PC-9 (cell line): ENCODE measurements around the gene PIPOX. TPM values are rescaled to one million over a fixed set of nuclear protein-coding genes. Genes with fewer than 3 reads are reported as not detected.

Experiments
- BruUV-seq: library from RNA; stranded (reverse); fragments of 400-500 nt; replicated peaks from 2 replicates; lab custom pipeline; 2021; lab: Mats Ljungman, UMichigan
- CTCF ChIA-PET: fragments of 300-600 bp; sonication (Branson Sonifier 250); formaldehyde crosslinking; loops from one replicate; lab custom pipeline; 2022; ENCODE audit warnings: antibody characterized with exemption; lab: Charles Lee
- POLR2A ChIA-PET: fragments of 300-600 bp; sonication (Branson Sonifier 250); formaldehyde crosslinking; loops from one replicate; lab custom pipeline; 2022; ENCODE audit warnings: antibody characterized with exemption; ENCODE audit not compliant: unreplicated experiment; lab: Charles Lee
- DNase-seq, 2 experiments: peaks; one replicate each; pipeline versions ENCODE4 v3.0.0 to v3.0.0-alpha.2; 2015 to 2022; ENCODE audit warnings: mixed read lengths in 1 of 2
- H2AFZ ChIP-seq: fragments of 200-600 bp; sonication (generic); 2 replicates; pipeline ENCODE4 v1.8.1; 2017; ENCODE audit warnings: antibody characterized with exemption
- H3F3A ChIP-seq: fragments of 200-600 bp; sonication (generic); 2 replicates; pipeline ENCODE4 v1.8.1; 2017; ENCODE audit warnings: antibody characterized with exemption, mild to moderate bottlenecking, low read depth; ENCODE audit not compliant: insufficient read depth
- H3K27ac ChIP-seq: fragments of 200-600 bp; sonication (generic); 2 replicates; pipeline ENCODE4 v1.6.1; 2016; ENCODE audit warnings: mixed run types
- H3K27me3 ChIP-seq: fragments of 200-600 bp; sonication (generic); 2 replicates; pipeline ENCODE4 v1.6.1; 2016; ENCODE audit warnings: low read depth, mixed run types; ENCODE audit not compliant: insufficient read depth
- H3K36me3 ChIP-seq: fragments of 200-600 bp; sonication (generic); 2 replicates; pipeline ENCODE4 v1.6.1; 2016; ENCODE audit warnings: low read depth, mixed run types
- H3K4me1 ChIP-seq: fragments of 200-600 bp; sonication (generic); replicated peaks from 2 replicates; pipeline ENCODE4 v1.6.1; 2016; ENCODE audit warnings: mixed run types; ENCODE audit not compliant: insufficient read depth
- H3K4me2 ChIP-seq: fragments of 200-600 bp; sonication (generic); 2 replicates; pipeline ENCODE4 v1.6.1; 2017; ENCODE audit warnings: mixed run types
- H3K4me3 ChIP-seq: fragments of 200-600 bp; sonication (generic); 2 replicates; pipeline ENCODE4 v1.6.1; 2016; ENCODE audit warnings: mixed run types
- H3K79me2 ChIP-seq: fragments of 200-600 bp; sonication (generic); 2 replicates; pipeline ENCODE4 v1.6.1; 2017; ENCODE audit warnings: low read depth, mixed run types
- H3K9me2 ChIP-seq: fragments of 200-600 bp; sonication (generic); 2 replicates; pipeline ENCODE4 v1.8.1; 2017; ENCODE audit warnings: mild to moderate bottlenecking; ENCODE audit not compliant: insufficient read depth
- H3K9me3 ChIP-seq: fragments of 200-600 bp; sonication (generic); 2 replicates; pipeline ENCODE4 v1.8.1; 2016; ENCODE audit warnings: low read depth; ENCODE audit not compliant: insufficient read depth
- H4K20me1 ChIP-seq: fragments of 200-600 bp; sonication (generic); 2 replicates; pipeline ENCODE4 v1.8.1; 2017; ENCODE audit not compliant: insufficient read depth
- EZH2 ChIP-seq: fragments of 200-600 bp; sonication (generic); IDR thresholded peaks from 2 replicates; pipeline ENCODE4 v1.8.0; 2017; ENCODE audit warnings: antibody characterized with exemption, low read depth
- intact Hi-C: fragments of 100-400 bp; cut with micrococcal nuclease; formaldehyde crosslinking; loops from one replicate; pipeline ENCODE4 v1.10.0; 2022; ENCODE audit not compliant: unreplicated experiment
- total RNA-seq: library from RNA; stranded (reverse); gene quantifications from 2 replicates; pipeline ENCODE4 v1.2.3, GENCODE V29; 2021
- TF ChIP-seq, protein P1 (sequence below): fragments of 200-600 bp; sonication (generic); conservative IDR thresholded peaks from 2 replicates; pipeline ENCODE4 v1.6.1; 2017; ENCODE audit warnings: mixed run types, antibody characterized with exemption, mild to moderate bottlenecking, moderate library complexity

PIPOX gene
- total RNA-seq, 1 experiment from 2014 or later, result 2.8 TPM

DNA sequence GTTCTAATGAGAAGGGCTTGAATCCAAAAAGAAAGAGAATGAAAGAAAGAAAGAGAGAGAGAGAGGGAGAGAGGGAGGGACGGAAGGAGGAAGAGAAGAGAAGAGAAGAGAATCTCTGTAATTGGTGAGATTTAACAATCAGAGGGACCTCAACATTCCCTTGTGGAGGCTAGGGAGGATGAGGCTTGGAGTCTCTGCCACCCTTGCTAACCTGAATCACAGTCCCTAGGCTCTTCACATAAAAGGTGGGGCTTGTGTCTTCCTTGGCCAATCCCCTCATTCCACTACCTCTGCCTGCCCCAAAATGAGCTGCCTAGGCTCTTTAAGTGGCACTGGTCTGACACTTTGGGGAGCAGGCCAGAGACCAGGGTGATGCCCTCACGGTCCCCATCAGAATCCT is 30.1 kb downstream of the PIPOX start:
- Histone ChIP-seq H3K27ac (no peak overlapping the region), H3K9me3 (no peaks in the 10 kb centered on the region), H3K36me3 (no peaks in the 10 kb centered on the region), H3F3A (peaks cover 17% of the 10 kb centered on the region), H3K4me1 (no peaks in the 10 kb centered on the region), H3K27me3 (no peaks in the 10 kb centered on the region), H3K4me3 (no peak overlapping the region), H3K4me2 (no peak overlapping the region), H2AFZ (no peak overlapping the region), H4K20me1 (peaks cover 10% of the 10 kb centered on the region; the same call in 1 of the 2 replicates), H3K79me2 (no peaks in the 10 kb centered on the region), H3K9me2 (no peaks in the 10 kb centered on the region)
- ChIA-PET CTCF (interaction anchor here (0.6 kb wide), 1 partner anchor 16 kb away, joined by 3 read pairs; no protein-coding TSS in a partner anchor), POLR2A (no interaction called here)
- BruUV-seq, result no TSS peak
- intact Hi-C loops, result no loop called here
- TF ChIP-seq EZH2, result no peak
- TF ChIP-seq, protein P1, sequence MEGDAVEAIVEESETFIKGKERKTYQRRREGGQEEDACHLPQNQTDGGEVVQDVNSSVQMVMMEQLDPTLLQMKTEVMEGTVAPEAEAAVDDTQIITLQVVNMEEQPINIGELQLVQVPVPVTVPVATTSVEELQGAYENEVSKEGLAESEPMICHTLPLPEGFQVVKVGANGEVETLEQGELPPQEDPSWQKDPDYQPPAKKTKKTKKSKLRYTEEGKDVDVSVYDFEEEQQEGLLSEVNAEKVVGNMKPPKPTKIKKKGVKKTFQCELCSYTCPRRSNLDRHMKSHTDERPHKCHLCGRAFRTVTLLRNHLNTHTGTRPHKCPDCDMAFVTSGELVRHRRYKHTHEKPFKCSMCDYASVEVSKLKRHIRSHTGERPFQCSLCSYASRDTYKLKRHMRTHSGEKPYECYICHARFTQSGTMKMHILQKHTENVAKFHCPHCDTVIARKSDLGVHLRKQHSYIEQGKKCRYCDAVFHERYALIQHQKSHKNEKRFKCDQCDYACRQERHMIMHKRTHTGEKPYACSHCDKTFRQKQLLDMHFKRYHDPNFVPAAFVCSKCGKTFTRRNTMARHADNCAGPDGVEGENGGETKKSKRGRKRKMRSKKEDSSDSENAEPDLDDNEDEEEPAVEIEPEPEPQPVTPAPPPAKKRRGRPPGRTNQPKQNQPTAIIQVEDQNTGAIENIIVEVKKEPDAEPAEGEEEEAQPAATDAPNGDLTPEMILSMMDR, result no peak
- no peak for DNase-seq

DNA sequence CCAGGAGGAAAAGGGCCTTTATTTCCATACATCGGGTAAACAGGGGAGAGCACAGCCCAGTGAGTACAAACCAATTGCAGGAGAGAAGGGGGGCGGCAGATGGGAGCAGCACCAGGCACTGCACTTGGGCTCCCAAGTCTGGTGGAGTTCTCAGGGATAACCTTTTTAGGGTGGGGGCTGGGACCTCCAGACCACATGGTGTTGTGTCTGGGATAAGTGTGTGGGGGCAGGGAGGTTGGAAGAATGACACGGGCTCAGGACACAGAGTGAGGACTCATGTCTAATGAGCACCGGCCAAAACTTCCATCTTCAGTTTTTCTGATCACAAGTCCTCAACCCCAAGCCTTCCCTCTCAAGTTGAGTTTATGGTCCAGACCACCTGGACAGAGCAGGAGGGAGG is 30.6 kb downstream of the PIPOX start:
- no peak for TF ChIP-seq EZH2
- TF ChIP-seq, protein P1, result no peak

GRCh38 chr17:29074488-29074887 is 31.5 kb downstream of the PIPOX start:
- H2AFZ ChIP-seq, result no peak overlapping the region
- H3K9me3 ChIP-seq, result no peaks in the 10 kb centered on the region
- TF ChIP-seq EZH2, result no peak
- TF ChIP-seq, protein P1, result no peak
- intact Hi-C loops, result no loop called here
- H3K79me2 ChIP-seq, result no peaks in the 10 kb centered on the region
- ChIA-PET POLR2A (no interaction called here), CTCF (no interaction called here)
- H3K36me3 ChIP-seq, result peaks cover 5% of the 10 kb centered on the region; the same call in 1 of the 2 replicates
- no TSS peak for BruUV-seq
- H3K4me2 ChIP-seq, result no peak overlapping the region
- no peaks in the 10 kb centered on the region for H3K4me1 ChIP-seq
- H4K20me1 ChIP-seq, result peaks cover 10% of the 10 kb centered on the region; the same call in 1 of the 2 replicates
- no peak for DNase-seq
- no peaks in the 10 kb centered on the region for H3K9me2 ChIP-seq
- H3K4me3 ChIP-seq, result no peak overlapping the region
- H3F3A ChIP-seq, result peaks cover 9% of the 10 kb centered on the region; the same call in 1 of the 2 replicates
- no peak overlapping the region for H3K27ac ChIP-seq
- H3K27me3 ChIP-seq, result no peaks in the 10 kb centered on the region

More for the DNA sequence above, 30.6 kb downstream of the PIPOX start:
- H3K27ac ChIP-seq, result no peak overlapping the region
- H3K9me3 ChIP-seq, result no peaks in the 10 kb centered on the region
- H3F3A ChIP-seq, result peaks cover 14% of the 10 kb centered on the region; the same call in 1 of the 2 replicates
- H3K79me2 ChIP-seq, result no peaks in the 10 kb centered on the region
- intact Hi-C loops, result no loop called here
- H3K9me2 ChIP-seq, result no peaks in the 10 kb centered on the region
- H3K4me2 ChIP-seq, result no peak overlapping the region
- no peaks in the 10 kb centered on the region for H3K27me3 ChIP-seq
- peaks cover 10% of the 10 kb centered on the region; the same call in 1 of the 2 replicates for H4K20me1 ChIP-seq
- H3K36me3 ChIP-seq, result no peaks in the 10 kb centered on the region
- H3K4me3 ChIP-seq, result no peak overlapping the region
- BruUV-seq, result no TSS peak
- H3K4me1 ChIP-seq, result no peaks in the 10 kb centered on the region
- no peak for DNase-seq
- CTCF ChIA-PET, result interaction anchor here (0.6 kb wide), 1 partner anchor 16 kb away, joined by 3 read pairs; no protein-coding TSS in a partner anchor
- H2AFZ ChIP-seq, result no peak overlapping the region
- POLR2A ChIA-PET, result no interaction called here
